LNCaP clone FGC (cell line): ENCODE data around the gene DGKZ.

Experiments used
- DNase-seq: peaks from one replicate; pipeline ENCODE4 v3.0.0-alpha.2; 2011; ENCODE audit warnings: low read depth
- H3K4me3 ChIP-seq: 2 replicates; pipeline ENCODE4 v1.5.1; 2011; ENCODE audit warnings: mild to moderate bottlenecking, low read depth, low read length, control low read depth
- TF ChIP-seq, protein P1 (sequence below): IDR thresholded peaks from 2 replicates; pipeline ENCODE4 v1.5.1; 2012; ENCODE audit warnings: mild to moderate bottlenecking; ENCODE audit not compliant: control insufficient read depth, insufficient read depth; ENCODE audit errors: extremely low read depth

The DGKZ gene

DNA sequence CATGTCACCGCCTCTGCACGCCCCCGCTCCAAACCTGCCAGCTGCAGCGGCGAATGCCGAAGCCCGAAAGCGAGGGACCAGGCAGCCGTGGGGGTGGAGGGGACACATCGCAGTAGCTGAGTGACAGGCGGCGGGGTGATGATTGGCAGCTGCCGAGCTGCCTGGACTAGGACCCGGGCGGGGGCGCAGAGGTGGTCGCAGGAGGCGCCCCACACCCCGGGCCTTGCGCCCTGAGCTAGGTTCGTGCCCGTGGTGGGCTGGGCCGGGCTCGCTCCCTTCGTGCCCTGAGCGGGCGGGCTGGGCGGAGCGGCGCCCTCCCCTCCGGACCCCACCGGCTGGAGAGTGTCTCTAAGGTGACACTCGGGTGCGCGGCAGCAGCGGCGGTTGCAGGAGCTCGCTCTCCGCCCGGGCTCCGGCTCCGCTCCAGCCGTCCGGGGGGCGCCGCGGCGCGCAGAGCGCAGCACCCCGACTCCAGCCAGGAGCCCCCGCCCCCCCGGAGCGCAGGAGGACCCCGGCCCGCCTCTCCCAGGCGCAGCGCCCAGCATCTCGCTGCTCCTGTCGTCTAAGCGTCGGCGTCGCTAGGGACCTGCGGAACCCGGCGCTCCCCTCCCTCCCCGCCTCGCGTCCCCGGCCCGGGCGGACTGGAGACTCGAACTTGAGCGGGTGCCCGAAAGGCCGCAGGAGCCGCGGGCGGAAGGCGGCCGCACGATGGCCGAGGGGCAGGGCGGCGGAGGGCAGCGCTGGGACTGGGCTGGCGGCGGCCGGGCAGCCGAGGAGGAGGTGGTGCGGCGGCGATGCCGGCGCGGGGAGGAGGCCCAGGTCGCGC lies 14.5 kb upstream of the DGKZ start:
- H3K4me3 ChIP-seq, result no peak overlapping the region
- TF ChIP-seq, protein P1, sequence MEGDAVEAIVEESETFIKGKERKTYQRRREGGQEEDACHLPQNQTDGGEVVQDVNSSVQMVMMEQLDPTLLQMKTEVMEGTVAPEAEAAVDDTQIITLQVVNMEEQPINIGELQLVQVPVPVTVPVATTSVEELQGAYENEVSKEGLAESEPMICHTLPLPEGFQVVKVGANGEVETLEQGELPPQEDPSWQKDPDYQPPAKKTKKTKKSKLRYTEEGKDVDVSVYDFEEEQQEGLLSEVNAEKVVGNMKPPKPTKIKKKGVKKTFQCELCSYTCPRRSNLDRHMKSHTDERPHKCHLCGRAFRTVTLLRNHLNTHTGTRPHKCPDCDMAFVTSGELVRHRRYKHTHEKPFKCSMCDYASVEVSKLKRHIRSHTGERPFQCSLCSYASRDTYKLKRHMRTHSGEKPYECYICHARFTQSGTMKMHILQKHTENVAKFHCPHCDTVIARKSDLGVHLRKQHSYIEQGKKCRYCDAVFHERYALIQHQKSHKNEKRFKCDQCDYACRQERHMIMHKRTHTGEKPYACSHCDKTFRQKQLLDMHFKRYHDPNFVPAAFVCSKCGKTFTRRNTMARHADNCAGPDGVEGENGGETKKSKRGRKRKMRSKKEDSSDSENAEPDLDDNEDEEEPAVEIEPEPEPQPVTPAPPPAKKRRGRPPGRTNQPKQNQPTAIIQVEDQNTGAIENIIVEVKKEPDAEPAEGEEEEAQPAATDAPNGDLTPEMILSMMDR, result no peak

DNA sequence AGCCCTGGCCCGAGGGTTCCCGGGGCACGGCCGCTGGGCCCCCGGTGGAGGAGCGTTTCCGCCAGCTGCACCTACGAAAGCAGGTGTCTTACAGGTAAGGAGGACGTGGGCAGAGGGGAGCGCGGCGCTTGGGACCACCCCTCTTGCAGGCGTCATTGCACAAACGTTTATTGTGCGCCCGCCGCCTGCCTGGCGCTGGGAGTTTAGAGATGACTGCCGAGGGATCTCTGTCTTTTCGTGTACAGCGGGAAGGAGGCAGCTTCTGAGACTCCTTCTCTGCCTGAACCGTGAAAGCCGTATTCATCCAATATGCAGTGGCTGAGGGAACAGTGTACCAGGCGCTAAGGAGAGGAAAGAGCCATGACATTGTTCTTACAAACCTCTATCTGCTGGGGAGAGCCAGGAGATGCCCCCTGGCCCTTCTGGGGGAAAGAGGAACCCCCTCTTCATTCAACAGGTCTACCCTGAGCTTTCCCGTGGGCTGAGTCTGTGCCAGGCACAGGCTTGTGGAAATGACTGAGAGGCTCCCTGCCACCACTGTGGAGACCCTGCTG lies 13.8 kb upstream of the DGKZ start:
- DNase-seq, result no peak
- TF ChIP-seq, protein P1, result no peak
- no peak overlapping the region for H3K4me3 ChIP-seq

More for the DNA sequence above, 14.5 kb upstream of the DGKZ start:
- DNase-seq, result no peak

DNA sequence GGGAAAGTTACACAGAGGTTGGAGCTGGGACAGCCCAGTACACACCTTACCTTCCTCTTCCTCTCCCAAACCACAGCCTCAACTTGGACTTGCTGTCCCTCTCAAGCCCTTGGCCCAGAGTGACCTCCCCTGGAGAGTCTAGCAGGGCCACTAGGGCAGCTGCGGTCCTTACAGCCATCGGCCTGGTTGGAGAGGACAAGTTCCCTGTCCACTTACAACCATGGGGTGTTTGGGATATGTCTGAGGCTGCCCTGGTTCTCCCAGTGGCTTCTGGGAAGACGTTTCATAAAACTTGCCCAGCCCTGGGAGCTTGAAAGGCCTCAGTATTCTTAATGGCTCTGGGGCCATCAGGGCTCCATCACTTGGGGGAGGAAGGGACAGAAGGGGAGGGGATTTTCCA lies 13.1 kb upstream of the DGKZ start:
- DNase-seq, result no peak
- TF ChIP-seq, protein P1, result no peak
- no peak overlapping the region for H3K4me3 ChIP-seq

DNA sequence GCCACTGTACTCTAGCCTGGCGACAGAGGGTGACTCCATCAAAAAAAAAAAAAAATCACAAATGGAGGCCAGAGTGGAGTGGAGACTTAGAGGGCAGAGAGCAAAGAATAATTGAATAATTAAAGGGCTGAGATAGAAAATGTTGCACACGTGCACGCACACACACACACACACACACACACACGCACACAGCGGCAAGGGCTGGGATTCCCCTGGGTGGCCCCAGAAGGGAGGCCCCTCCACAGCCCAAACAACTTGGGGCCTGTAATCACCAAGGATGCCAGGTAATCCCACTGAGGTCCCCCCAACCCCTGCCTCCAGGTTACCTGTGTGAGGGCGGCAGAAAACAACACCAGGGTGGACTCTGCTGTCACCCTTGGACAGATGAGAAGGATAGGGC lies 12.0 kb upstream of the DGKZ start:
- TF ChIP-seq, protein P1, result no peak
- DNase-seq, result no peak
- H3K4me3 ChIP-seq, result no peak overlapping the region

DNA sequence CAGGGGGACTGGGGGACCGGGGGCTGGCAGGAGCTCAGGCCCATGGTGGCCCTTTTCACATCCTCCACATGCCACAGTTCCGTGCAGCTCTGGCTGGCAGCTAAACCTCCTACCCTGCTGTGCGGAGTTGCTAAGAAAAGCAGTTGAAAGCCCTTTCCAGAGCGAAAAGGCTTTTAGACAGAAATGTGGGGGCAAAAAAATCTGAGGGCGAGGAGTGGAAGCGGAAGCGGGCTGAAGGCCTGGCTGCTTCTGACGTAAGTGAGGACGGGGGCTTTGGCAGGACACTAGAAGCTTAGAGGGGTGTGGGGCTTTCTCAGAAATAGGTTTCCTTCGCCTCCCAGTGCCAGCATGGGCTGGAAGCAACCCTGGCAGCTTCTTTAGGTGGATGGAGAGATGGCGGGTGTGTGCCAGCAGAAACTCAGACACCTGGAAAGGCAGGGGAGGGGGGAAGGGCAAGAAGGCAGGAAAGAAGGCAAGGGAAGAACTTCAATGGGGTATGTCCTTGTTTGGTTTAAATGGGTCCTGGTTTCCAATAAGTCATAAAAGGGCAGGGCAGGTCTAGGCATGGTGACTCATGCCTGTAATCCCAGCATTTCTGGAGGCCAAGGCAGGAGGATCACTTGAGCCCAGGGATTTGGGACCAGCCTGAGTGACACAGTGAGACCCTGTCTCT lies 11.2 kb upstream of the DGKZ start:
- TF ChIP-seq, protein P1, result no peak
- H3K4me3 ChIP-seq, result no peak overlapping the region
- DNase-seq, result no peak

DNA sequence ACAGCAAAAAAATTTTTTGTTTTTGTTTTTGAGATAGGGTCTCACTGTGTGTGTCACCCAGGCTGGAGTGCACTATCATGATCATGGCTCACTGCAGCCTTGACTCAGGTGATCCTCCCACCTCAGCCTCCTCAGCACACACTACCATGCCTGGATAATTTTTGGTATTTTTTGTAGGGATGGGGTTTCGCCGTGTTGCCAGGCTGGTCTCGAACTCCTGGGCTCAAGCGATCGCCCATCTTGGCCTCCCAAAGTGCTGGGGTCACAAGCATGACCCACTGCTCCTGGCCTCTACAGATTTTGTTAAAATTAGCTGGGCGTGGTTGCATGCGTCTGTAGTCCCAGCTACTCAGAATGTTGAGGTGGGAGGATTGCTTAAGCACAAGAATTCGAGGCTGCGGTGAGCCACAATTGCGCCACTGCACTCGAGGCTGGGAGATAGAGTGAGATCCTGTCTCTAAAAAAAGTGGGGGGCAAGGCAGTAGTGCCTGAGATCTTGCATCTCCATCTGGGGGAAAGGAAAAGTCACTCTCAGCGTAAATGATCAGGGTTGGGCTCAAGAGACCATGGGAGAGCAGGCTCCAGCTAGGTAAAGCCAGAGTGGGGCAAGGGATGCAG lies 10.6 kb upstream of the DGKZ start:
- TF ChIP-seq, protein P1, result no peak
- no peak for DNase-seq
- no peak overlapping the region for H3K4me3 ChIP-seq
